WI38 (cell line): ENCODE results near the gene LAMP5.

ENCODE experiments used
- H3K4me3 ChIP-seq: 2 replicates; pipeline ENCODE4 v1.5.1; 2011; ENCODE audit warnings: low read depth, mild to moderate bottlenecking, control low read depth, low read length
- CTCF ChIP-seq: IDR thresholded peaks from 2 replicates; pipeline ENCODE4 v1.5.1; 2012; ENCODE audit warnings: low read depth, mild to moderate bottlenecking, control low read depth, low read length

The LAMP5 gene

GRCh38 chr20:9515741-9516233 lies 1.4 kb downstream of the LAMP5 start:
- H3K4me3 ChIP-seq = no peak overlapping the region
- no peak for TF ChIP-seq CTCF

- H3K4me3 ChIP-seq = no peak overlapping the region
- no peak for TF ChIP-seq CTCF
These were observed 2.0 kb downstream of the LAMP5 start for GRCh38 chr20:9516234-9516871.

GRCh38 chr20:9517297-9518162 lies 3.1 kb downstream of the LAMP5 start:
- no peak overlapping the region for H3K4me3 ChIP-seq
- no peak for TF ChIP-seq CTCF

- H3K4me3 ChIP-seq = no peak overlapping the region
- TF ChIP-seq CTCF = no peak
These were observed 4.3 kb downstream of the LAMP5 start for GRCh38 chr20:9518576-9519175.

GRCh38 chr20:9520086-9520485 lies 5.7 kb downstream of the LAMP5 start:
- no peak overlapping the region for H3K4me3 ChIP-seq
- TF ChIP-seq CTCF = no peak

- H3K4me3 ChIP-seq = no peak overlapping the region
- TF ChIP-seq CTCF = no peak
These were observed 9.2 kb downstream of the LAMP5 start for GRCh38 chr20:9523636-9524035.

- TF ChIP-seq CTCF = no peak
- H3K4me3 ChIP-seq = no peak overlapping the region
These were observed 17.2 kb downstream of the LAMP5 start for GRCh38 chr20:9531581-9531980.
